GM23248 (cell line): ENCODE data around the gene ITPKB.

Experiments
- EZH2 ChIP-seq: fragments of 200-600 bp; sonication (generic); IDR thresholded peaks from 2 replicates; pipeline ENCODE4 v1.6.1; 2018; ENCODE audit warnings: antibody characterized with exemption, mild to moderate bottlenecking; ENCODE audit not compliant: insufficient read depth, poor library complexity, severe bottlenecking
- EZH2phosphoT487 ChIP-seq: fragments of 200-600 bp; sonication (generic); IDR thresholded peaks from 2 replicates; pipeline ENCODE4 v1.6.1; 2018; ENCODE audit warnings: antibody characterized with exemption, moderate library complexity, mild to moderate bottlenecking, low read depth; ENCODE audit not compliant: insufficient read depth

DNA sequence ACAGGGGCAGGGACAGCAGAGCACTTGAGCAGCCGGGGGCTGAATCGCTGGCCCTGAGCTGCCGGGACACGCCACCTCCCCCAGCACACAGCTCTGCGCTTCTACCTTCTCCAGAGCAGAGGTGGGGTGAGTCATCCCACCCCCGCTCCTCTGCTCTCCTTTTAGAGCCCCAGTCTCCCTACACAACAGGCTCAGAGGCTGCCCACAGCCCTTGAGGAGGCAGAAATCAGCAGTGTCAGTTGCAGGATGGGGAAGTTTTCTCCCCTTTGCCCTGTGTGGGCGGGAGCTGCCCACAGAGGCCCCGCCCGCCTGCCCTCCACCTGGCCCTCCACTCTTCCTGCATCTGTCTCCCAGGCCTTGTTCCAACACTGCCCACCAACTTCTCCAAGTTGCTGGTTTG, 95.9 kb downstream of the ITPKB start:
- TF ChIP-seq EZH2 (no peak), EZH2phosphoT487 (no peak)
